A549 treated with AZD9567 at 1 μM for 4 hours (cell line): ENCODE measurements around the gene MTCH1. TPM values are rescaled to one million over a fixed set of nuclear protein-coding genes. Genes with fewer than 3 reads are reported as not detected.

Experiments used
- total RNA-seq: library from RNA; stranded (reverse); fragments of 200-300 nt; extraction: Qiagen RNA extraction; gene quantifications from 5 replicates; pipeline ENCODE4 v1.2.3, GENCODE V29; 2022; ENCODE audit not compliant: insufficient read depth

Gene MTCH1, protein sequence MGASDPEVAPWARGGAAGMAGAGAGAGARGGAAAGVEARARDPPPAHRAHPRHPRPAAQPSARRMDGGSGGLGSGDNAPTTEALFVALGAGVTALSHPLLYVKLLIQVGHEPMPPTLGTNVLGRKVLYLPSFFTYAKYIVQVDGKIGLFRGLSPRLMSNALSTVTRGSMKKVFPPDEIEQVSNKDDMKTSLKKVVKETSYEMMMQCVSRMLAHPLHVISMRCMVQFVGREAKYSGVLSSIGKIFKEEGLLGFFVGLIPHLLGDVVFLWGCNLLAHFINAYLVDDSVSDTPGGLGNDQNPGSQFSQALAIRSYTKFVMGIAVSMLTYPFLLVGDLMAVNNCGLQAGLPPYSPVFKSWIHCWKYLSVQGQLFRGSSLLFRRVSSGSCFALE
- total RNA-seq, result 128 to 142 TPM (median 131 TPM) in 5 replicates

DNA sequence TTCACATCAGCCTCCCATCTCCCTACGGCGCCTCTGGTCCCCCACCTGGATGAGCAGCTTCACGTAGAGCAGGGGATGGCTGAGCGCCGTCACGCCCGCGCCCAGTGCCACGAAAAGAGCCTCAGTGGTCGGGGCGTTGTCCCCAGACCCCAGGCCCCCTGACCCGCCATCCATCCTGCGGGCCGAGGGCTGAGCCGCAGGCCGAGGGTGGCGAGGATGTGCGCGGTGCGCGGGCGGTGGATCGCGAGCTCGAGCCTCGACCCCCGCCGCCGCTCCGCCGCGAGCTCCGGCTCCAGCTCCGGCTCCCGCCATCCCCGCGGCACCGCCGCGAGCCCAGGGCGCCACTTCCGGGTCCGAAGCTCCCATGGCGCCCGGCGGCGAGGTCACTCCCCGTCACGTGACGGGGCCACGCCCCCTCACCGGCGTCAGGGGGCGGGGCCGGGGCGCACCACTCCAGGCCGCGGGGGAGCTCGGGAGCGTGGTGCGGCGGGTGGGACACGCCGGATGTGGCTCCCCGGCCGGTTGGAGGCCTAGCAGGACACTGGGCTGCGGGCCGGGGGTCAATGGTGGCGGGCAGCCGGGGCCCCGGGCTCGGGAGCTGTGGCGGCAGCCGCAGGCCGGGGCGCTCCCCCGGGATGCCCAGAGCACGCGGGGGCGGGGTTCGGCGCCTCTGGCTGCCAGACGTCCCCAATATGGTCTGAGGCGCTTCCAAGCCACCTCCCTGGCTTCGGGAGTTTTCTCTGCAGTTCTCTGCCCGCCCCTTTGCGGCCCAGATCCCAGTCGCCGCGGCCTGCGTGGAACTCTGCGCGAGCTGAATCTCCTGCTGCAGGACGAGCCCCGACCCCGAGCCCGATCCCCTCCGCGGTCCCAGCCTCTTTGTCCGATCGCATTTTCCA, at the start of gene MTCH1:
TSS of gene MTCH1 (minus strand) at position 389 of the 896 bp plus-strand sequence. CDS start at position 366, 23 bp downstream.

DNA sequence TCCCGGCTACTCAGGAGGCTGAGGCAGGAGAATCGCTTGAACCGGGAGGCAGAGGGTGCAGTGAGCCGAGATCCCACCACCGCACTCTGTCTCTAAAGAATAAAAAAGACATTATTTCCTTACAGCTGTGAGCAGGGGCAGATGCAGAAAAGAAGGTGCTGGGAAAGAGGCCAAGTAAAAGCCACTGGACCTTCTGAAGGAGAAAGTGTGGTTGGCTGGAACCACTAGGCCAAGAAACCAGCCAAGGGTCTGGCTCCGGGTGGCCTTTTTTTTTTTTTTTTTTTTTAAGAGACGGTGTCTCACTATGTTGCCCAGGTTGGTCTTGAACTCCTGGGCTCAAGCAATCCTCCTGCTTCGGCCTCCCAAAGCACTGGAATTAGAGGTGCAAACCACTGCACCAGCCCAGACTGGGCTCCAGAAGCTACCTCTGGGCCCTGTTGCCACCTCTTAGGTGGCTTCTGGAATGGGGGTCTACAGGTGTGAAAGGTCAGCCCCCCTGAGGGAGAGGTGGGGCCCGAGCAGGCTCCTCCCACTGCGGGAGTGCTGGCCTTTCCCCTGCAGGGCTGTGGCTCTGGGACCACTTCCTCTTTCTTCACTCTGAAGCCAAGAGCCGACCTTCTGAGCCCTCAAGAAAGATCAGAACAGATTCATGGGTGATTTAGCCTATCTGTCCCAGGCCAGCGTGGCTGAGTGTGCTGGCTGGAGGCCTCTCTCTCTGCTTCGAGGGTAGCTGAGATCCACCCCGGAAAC, 19.2 kb upstream of the MTCH1 start, which contains the start of gene FGD2:
TSS of gene FGD2 (plus strand) at position 595 of the 750 bp plus-strand sequence. CDS start 163 bp downstream, outside the sequence.

DNA sequence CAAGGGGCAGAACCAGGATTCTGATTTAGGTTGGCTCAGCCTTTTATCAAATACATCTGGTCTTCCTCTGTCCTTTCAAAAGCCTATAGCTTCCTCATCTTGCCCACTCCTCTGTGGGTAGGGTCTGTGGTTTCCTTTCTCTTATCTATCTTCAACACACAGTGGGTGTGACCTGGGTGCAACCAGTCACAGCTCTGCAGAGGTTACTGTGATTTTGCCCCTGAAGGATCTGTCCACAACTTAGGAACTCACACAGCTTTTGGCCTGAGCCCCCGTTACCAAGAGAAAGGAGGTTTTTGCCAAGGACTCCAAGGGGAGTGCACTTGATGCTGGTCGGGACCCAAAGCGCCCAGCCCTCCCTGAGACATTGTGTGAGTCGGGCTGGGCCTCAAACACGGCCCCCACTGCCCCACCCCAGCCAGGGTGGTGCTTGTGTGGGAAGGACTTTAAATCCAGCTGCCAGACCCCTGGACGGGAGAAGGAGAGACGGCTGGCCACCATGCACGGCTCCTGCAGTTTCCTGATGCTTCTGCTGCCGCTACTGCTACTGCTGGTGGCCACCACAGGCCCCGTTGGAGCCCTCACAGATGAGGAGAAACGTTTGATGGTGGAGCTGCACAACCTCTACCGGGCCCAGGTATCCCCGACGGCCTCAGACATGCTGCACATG, 31.6 kb downstream of the MTCH1 start, which contains the start of gene PI16:
TSS of gene PI16 (plus strand) at position 477 of the 670 bp plus-strand sequence. CDS start at position 500, 23 bp downstream.

Other genes starting within 250 kb of the MTCH1 start
- gene CPNE5, start 146.8 kb downstream of the MTCH1 start, total RNA-seq, result 0.05 to 0.13 TPM (median 0.08 TPM) in 4 of 5 replicates, not detected in the other
- 37.6 to 43.6 TPM (median 39.4 TPM) in 5 replicates for gene PPIL1, start 111.4 kb downstream of the MTCH1 start, total RNA-seq
- 15.8 to 19.6 TPM (median 18.7 TPM) in 5 replicates for gene C6orf89, start 100.2 kb downstream of the MTCH1 start, total RNA-seq
- gene PI16, start 31.5 kb downstream of the MTCH1 start, total RNA-seq, result not detected in 5 replicates
- not detected in 5 replicates for gene FGD2, start 19.5 kb upstream of the MTCH1 start, total RNA-seq
- 8.0 to 13.8 TPM (median 12.6 TPM) in 5 replicates for gene PIM1, start 184.0 kb upstream of the MTCH1 start, total RNA-seq